22Rv1 (cell line): ENCODE results near the gene GPATCH11.

Source experiments
- CTCF ChIP-seq: fragments of 450-650 bp; IDR thresholded peaks from 2 replicates; pipeline ENCODE4 v1.5.1; 2017; ENCODE audit warnings: mild to moderate bottlenecking
- ZFX ChIP-seq: fragments of 450-650 bp; IDR thresholded peaks from 2 replicates; pipeline ENCODE4 v1.6.1; 2017; ENCODE audit warnings: antibody characterized with exemption, borderline replicate concordance

- TF ChIP-seq CTCF (no peak), ZFX (no peak)
Measured at GRCh38 chr2:37070931-37071330, 13.4 kb upstream of the GPATCH11 start.
